GM04504 (cell line): ENCODE data around the gene MECP2.
"Not testable (repeated sequence)": the region's sequence is repeated elsewhere in the genome, so short reads cannot be mapped to it uniquely, and the experiment has no call there.

Experiments used
- DNase-seq: peaks from one replicate; pipeline ENCODE4 v3.0.0-alpha.2; 2012; ENCODE audit warnings: low read depth

MECP2 gene

DNA sequence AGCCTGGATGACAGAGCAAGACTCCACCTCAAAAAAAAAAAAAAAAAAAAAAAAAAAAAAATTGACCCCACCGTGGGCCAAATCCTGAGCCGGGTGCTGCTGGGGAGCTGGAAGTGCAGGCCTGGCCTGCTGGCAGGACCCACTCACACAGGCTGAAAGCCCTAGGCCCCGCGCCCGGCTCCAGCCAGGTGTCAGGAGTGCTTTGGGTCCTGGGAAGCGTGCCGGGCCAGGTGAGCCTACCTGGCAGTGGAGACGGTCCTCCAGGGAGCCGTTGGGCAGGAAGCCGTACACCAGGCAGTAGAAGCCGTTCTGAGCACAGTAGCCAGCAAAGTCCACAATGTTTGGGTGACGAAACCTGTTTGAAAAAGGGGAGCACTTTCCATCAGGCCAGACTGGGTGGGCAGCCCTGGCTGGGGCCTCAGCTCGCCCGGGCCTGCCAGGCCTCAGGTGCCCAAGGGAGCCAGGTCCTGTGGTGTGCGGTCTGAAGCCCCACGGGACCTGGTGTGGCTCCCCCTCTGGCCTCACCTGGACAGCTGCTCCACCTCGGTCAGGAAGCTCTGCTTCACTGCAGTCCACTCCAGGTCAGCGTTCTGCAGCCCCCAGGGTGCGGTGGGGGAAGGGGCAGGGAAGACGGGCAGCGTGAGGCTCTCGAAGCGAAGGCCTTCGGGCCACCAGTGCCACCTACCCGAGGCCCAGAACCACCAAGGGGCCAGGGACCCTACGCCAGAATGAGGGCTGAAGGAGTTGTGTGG, 79.6 kb downstream of the MECP2 start:
- no peak for DNase-seq

- DNase-seq = no peak
Observed at GRCh38 chrX:154016366-154017076, 81.0 kb downstream of the MECP2 start.

- no peak for DNase-seq
Observed at GRCh38 chrX:154015581-154016264, 81.8 kb downstream of the MECP2 start.

GRCh38 chrX:154014429-154015380, 82.8 kb downstream of the MECP2 start:
- no peak for DNase-seq

- no peak for DNase-seq
Observed at GRCh38 chrX:154013614-154014360, 83.7 kb downstream of the MECP2 start.

- DNase-seq = no peak
Observed at GRCh38 chrX:154013001-154013421, 84.5 kb downstream of the MECP2 start.

GRCh38 chrX:154012336-154012991, 85.1 kb downstream of the MECP2 start:
- DNase-seq = no peak

- no peak for DNase-seq
Observed at GRCh38 chrX:154011376-154012335, 85.9 kb downstream of the MECP2 start.

DNA sequence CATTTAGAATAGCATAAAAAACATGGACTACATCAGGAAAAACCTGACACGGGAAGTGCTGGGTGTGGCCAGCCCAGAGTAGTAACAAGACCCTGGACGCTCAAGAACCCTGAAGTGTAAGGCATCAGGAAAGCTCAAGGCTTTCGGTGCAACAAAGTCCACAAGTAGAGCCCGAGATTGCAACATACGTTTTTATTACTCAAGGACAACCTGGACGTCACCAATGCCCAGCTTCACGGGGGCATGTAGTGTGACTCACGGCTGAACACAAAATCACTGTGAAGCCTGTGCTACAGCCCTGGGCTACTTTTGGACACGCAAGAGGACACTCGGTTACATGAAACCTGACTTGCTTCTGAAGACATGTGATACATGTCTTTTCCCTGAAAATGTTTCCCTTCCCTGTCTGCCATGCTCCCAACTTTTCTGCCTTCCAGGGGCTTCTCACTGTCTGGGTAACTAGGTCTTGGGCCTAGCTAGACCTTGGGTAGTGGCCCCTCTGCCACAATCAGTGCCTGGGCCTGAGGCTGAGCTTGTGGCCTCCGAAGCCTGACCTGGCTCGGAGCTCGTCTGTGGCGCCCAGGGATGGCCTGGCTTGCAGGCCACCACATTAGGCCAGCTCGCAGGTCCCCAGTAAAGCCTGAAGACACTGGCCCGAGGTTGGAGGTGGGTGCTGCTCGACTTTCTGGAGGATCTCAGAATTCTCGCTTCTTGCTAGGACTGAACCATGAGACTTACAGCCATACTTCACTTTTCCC, 87.0 kb downstream of the MECP2 start:
- DNase-seq = no peak

DNA sequence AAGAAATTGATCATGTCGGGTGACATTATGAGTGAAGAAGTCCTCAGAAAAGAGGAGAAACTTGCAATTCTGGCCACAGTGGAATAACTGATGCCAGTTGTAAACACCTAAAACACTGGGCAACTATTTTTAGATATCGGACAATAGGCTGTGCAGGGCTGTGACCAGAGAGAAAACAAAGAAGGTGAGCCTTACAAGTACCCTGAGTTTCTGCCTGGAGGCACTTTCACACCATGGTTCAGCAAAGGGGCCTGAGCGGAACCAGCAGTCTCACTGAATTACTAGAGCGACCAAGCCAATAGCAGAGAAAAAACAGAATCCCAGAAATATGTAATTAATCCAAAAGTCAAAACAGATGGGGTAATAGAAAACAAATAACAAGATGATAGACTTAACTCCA, 89.0 kb downstream of the MECP2 start:
- DNase-seq = no peak

DNA sequence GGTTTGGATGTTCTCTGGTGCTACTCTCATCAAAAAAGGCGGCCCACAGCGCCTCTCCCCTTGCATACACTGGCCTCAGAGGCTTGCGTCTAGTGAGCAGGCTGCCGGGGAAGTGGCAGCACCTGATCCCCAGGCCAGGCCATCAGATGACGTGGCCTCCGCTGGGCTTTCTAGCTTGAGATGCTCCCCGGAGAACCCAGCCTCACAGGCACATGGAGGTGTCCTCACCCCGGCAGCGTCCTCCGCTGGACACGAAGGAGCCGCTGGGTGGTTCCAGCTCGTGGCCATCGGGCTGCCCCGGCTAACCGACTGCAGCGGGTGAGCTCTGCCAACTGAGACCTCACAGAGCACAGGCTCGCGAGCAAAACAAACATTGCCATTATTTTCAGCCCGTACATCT, 90.6 kb downstream of the MECP2 start:
- DNase-seq = no peak

GRCh38 chrX:154004315-154004714, 93.2 kb downstream of the MECP2 start:
- DNase-seq = no peak

GRCh38 chrX:154002215-154002719, 95.2 kb downstream of the MECP2 start:
- peak; percentile 76 for DNase-seq

GRCh38 chrX:154000051-154000450, 97.5 kb downstream of the MECP2 start:
- no peak for DNase-seq

- DNase-seq = no peak
Observed at GRCh38 chrX:153999359-154000037, 98.0 kb downstream of the MECP2 start.

- no peak for DNase-seq
Observed at GRCh38 chrX:153995504-153995903, 102.0 kb downstream of the MECP2 start.

- DNase-seq = not testable (repeated sequence)
Observed at GRCh38 chrX:153994398-153994797, 103.1 kb downstream of the MECP2 start.

DNA sequence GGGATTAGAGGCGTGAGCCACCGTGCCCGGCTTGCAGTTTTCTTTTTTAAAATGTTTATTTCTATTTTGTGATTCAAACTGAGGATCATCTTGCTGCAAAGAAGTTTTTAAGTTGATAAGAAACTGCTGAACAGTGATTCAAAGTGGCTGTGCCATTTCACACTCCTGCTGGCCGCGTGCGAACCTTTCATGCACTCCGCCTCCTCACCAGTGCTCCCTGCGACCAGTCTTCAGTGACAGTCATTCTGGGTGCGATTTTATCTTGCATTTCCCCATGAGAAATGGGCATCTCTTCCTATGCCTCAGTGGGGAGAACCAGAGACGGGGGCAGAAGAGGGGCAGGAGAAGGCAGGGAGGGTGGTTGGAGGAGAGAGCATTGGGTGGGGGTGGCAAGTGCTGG, 103.5 kb downstream of the MECP2 start:
- DNase-seq = no peak
